Choroid plexus epithelial cell (primary cell): Measurements from ENCODE around the gene PRDX5.

ENCODE experiments used
- DNase-seq: peaks from one replicate; pipeline ENCODE4 v3.0.0-alpha.2; 2010; ENCODE audit warnings: low read depth
- H3K4me3 ChIP-seq: 2 replicates; pipeline ENCODE4 v1.5.1; 2011; ENCODE audit warnings: low read depth, mild to moderate bottlenecking, control low read depth, low read length, moderate library complexity
- TF ChIP-seq, protein P1 (sequence below): conservative IDR thresholded peaks from 2 replicates; pipeline ENCODE4 v1.5.1; 2011; ENCODE audit warnings: low read depth, mild to moderate bottlenecking, control low read depth, inconsistent platforms, low read length, moderate library complexity

The PRDX5 gene

DNA sequence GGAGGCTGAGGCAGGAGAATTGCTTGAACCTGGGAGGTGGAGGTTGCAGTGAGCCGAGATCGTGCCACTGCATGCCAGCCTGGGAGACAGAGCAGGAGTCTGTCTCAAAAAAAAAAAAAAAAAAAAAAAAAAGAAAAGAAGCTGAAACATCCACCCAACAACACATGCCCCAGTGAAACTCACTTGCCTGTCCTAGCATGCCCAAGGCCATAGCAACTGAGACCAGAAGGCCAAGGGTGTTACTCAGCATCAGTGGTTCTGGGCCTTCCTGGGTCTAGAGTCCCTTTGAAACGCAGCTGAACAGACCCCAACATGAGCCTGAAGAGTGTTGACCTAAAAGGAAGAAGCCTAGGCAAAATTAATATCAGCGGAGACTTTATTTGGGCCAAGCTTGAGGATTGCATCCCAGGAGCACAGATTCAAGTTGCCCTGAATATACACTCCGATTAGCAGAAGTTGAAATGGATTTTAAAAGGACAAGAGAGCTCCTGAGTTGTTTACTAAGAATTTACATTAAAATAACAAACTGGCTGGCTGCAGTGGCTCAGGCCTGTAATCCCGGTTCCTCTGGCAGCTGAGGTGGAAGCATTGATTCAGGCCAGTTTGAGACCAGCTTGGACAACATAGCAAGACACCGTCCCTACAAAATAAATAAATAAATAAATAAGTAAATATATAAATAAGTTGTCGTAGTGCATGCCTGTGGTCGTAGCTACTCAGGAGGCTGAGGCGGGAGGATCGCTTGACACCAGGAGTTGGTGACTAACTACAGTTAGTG is 7.0 kb downstream of the PRDX5 start:
- TF ChIP-seq, protein P1, sequence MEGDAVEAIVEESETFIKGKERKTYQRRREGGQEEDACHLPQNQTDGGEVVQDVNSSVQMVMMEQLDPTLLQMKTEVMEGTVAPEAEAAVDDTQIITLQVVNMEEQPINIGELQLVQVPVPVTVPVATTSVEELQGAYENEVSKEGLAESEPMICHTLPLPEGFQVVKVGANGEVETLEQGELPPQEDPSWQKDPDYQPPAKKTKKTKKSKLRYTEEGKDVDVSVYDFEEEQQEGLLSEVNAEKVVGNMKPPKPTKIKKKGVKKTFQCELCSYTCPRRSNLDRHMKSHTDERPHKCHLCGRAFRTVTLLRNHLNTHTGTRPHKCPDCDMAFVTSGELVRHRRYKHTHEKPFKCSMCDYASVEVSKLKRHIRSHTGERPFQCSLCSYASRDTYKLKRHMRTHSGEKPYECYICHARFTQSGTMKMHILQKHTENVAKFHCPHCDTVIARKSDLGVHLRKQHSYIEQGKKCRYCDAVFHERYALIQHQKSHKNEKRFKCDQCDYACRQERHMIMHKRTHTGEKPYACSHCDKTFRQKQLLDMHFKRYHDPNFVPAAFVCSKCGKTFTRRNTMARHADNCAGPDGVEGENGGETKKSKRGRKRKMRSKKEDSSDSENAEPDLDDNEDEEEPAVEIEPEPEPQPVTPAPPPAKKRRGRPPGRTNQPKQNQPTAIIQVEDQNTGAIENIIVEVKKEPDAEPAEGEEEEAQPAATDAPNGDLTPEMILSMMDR = no peak
- no peak for DNase-seq
- no peak overlapping the region for H3K4me3 ChIP-seq

DNA sequence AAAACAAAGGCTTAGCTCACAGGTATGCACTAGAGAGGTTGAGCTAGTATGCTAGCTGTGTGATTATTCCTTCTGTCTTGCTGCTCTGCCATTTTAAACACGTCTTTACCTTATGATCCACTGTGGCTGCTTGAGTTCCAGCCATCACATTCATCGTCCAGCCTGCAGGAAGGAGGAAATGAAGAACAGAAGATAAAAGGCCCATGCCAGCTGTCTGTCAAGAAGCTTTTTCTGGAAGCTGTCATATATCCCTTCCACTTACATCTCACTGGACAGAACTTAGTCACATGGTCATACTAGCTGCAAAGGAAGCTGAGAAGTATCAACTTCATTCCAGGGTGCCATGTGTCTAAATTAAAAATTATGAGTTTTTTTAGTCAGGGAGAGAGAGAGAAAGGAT is 9.5 kb downstream of the PRDX5 start:
- no peak overlapping the region for H3K4me3 ChIP-seq
- TF ChIP-seq, protein P1 = no peak
- no peak for DNase-seq

DNA sequence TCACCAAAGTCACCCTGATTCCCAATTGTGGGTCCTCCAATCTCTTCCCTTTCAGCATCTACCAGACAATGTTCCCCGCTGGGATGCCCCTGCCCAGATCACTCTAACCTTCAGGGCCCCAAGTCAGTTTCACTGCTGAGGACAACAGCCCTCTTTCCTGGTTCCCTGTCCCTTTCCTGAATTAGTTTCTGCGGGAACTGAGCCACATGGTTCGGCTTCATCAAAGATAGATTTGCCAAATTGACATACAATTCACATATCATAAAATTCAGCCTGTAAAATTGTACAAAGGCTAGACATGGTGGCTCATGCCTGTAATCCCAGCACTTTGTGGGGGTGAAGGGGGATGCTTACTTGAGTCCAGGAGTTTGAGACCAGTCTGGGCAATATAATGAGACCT is 10.1 kb downstream of the PRDX5 start:
- no peak for DNase-seq
- TF ChIP-seq, protein P1 = no peak
- no peak overlapping the region for H3K4me3 ChIP-seq

DNA sequence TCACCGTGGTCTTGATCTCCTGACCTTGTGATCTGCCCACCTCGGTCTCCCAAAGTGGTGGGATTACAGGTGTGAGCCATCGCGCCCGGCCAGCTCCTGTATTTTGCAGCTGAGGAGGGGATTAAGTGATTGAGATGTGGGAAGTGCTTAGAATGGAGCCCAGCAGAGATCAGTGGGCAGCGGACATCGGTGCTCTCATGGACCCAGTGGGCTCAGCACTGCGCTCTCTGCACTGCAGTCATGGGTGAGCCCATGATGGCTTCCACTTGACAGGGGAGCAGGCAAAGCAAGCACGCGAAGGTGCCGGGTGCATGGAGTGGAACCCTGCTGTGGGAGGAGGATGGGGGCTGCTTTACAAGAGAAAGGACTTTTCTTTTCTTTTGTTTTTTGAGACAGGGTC is 13.0 kb downstream of the PRDX5 start:
- DNase-seq = no peak
- TF ChIP-seq, protein P1 = no peak
- H3K4me3 ChIP-seq = no peak overlapping the region

DNA sequence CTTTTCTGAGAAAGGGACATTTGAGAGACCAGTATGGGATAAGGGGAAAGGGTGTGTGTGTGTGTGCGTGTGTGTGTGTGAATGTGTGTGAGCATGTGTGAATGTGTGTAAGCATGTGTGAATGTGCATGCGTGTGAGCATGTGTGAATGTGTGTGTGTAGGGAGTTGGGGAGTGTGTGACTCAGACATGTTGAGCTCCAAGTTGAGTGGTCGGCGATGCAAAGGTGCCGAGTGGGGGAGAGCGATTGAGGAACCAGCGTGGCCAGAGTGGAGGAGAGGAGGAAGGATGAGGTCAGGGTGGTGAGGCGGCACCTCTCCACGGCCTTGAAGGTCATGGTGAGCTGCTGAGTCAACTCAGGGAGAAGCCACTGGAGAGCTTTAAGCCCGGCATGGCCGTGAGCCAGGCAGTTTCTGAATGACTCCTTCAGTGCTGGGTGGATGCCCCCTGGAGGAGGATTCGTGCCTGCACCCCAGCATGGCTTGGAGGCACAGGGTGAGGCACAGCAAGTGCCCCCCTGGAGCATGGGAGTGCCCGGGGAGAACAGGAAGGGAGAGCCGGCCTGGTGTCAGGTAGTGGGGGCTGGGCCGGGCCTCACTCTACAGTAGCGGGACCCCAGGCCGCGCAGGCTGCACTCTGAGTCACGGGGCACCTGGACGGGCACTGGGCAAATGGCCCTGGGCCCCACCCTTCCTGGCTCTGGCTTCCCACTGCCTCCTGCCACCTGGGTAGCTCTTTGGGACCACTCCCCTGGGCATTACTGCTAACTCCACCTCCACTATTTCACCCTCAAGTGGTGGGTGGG is 13.8 kb downstream of the PRDX5 start:
- peak; percentile 86 for DNase-seq
- TF ChIP-seq, protein P1 = peak; percentile 78
- no peak overlapping the region for H3K4me3 ChIP-seq

DNA sequence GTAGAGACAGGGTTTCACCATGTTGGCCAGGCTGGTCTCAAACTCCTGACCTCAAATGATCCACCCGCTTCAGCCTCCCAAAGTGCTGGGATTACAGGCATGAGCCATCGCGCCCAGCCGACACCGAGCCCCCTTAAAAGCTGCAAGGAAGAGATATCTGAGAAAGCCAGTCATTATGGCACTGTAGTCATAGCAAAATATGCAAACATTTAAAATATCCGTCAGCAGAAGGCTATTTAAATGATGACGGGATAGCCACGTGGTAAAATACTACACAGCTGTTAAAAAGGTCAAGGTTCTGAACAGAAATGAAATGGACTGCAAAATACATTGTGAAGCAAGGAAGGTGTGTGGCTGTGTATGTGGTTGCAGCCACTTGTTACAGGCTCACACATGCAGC is 15.6 kb downstream of the PRDX5 start:
- TF ChIP-seq, protein P1 = no peak
- H3K4me3 ChIP-seq = no peak overlapping the region
- no peak for DNase-seq
